ENCODE results near the gene ATRNL1.

DNA sequence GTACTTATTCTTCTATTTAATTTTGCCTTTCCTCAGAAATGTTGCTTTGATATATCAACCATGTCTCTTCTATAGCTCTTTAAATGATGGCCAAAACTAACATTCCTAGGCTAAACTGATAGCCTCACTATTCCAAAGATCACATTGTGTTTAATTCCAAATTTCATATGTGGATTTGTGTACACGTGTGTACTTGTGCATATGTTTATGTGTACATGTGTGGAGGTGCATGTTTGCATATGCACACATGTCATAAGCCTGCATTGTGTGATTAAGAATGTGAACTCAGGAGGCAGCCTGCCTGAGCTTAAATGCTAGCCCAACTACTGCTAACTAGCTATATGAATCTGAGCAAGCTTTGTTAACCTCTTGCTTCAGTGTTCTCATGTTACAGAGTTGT, 753.4 kb downstream of the ATRNL1 start:
- TF ChIP-seq POLR2AphosphoS5 (IDR thresholded peaks at IDR 0.05; ENCODE audit: low read depth, low read length) (no peak), CHD2 (IDR thresholded peaks at IDR 0.05; ENCODE audit: low read length) (no peak), CEBPB (IDR thresholded peaks at IDR 0.05; ENCODE audit: low read depth, low read length) (no peak), KDM1A (IDR thresholded peaks at IDR 0.05; ENCODE audit: borderline replicate concordance, low read length) (no peak), RAD21 (IDR thresholded peaks at IDR 0.05 in 1 of 2, conservative IDR thresholded peaks at IDR 0.05 in 1 of 2; ENCODE audit: low read depth in 2 of 2, low read length in 2 of 2) (no peak)
- TF ChIP-seq, protein P1, sequence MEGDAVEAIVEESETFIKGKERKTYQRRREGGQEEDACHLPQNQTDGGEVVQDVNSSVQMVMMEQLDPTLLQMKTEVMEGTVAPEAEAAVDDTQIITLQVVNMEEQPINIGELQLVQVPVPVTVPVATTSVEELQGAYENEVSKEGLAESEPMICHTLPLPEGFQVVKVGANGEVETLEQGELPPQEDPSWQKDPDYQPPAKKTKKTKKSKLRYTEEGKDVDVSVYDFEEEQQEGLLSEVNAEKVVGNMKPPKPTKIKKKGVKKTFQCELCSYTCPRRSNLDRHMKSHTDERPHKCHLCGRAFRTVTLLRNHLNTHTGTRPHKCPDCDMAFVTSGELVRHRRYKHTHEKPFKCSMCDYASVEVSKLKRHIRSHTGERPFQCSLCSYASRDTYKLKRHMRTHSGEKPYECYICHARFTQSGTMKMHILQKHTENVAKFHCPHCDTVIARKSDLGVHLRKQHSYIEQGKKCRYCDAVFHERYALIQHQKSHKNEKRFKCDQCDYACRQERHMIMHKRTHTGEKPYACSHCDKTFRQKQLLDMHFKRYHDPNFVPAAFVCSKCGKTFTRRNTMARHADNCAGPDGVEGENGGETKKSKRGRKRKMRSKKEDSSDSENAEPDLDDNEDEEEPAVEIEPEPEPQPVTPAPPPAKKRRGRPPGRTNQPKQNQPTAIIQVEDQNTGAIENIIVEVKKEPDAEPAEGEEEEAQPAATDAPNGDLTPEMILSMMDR (IDR thresholded peaks at IDR 0.05; ENCODE audit: control extremely low read depth in 1 of 3, insufficient read depth in 1 of 3, low read depth in 1 of 3, low read length in 3 of 3): no peak

Data from H1 (cell line).